Astrocyte of the spinal cord (primary cell): Measurements from ENCODE around the gene UPF1.

Experiments
- DNase-seq: peaks from one replicate; pipeline ENCODE4 v3.0.0; 2011; ENCODE audit warnings: low read depth, low spot score
- H3K4me3 ChIP-seq: 2 replicates; pipeline ENCODE4 v1.5.1; 2011; ENCODE audit warnings: low read depth, mild to moderate bottlenecking, low read length, moderate library complexity
- CTCF ChIP-seq: IDR thresholded peaks from 2 replicates; pipeline ENCODE4 v1.5.1; 2012; ENCODE audit warnings: low read depth, mild to moderate bottlenecking, low read length, inconsistent platforms
- in situ Hi-C: cut with HindIII; loops from 2 replicates; pipeline ENCODE4 v1.10.0; 2017; ENCODE audit warnings: low sequenced_read_pairs

Gene UPF1

GRCh38 chr19:18894254-18895037 lies 62.7 kb downstream of the UPF1 start:
- no peak overlapping the region for H3K4me3 ChIP-seq
- TF ChIP-seq CTCF, result no peak
- in situ Hi-C loops, result no loop called here
- DNase-seq, result peak; percentile 32

- peak; percentile 22 for DNase-seq
- peak overlapping the region; percentile 30 for H3K4me3 ChIP-seq
- TF ChIP-seq CTCF, result peak; percentile 48
- in situ Hi-C loops, result no loop called here
Measured at GRCh38 chr19:18895038-18895823, 63.5 kb downstream of the UPF1 start.

GRCh38 chr19:18895824-18896341 lies 64.1 kb downstream of the UPF1 start, which contains the start of gene CERS1:
Gene CERS1, minus strand, starts transcription at chr19:18896158. Its CDS starts 86 bp downstream, at chr19:18896072.
- no peak for DNase-seq
- in situ Hi-C loops, result no loop called here
- peak within 1 kb of the TSS; percentile 30 for H3K4me3 ChIP-seq
- TF ChIP-seq CTCF, result no peak

- no peak for DNase-seq
- no peak overlapping the region for H3K4me3 ChIP-seq
- in situ Hi-C loops, result no loop called here
- peak; percentile 11 for TF ChIP-seq CTCF
Measured at GRCh38 chr19:18896421-18896841, 64.7 kb downstream of the UPF1 start.

- no peak for TF ChIP-seq CTCF
- H3K4me3 ChIP-seq, result no peak overlapping the region
- DNase-seq, result no peak
- in situ Hi-C loops, result no loop called here
Measured at GRCh38 chr19:18897094-18898029, 65.6 kb downstream of the UPF1 start.

GRCh38 chr19:18898081-18898606 lies 66.4 kb downstream of the UPF1 start:
- in situ Hi-C loops, result no loop called here
- no peak overlapping the region for H3K4me3 ChIP-seq
- DNase-seq, result no peak
- TF ChIP-seq CTCF, result no peak
